ENCODE measurements around the gene DPEP1. TPM values are rescaled to one million over a fixed set of nuclear protein-coding genes. Genes with fewer than 3 reads are reported as not detected.
A peak's percentile ranks its signal among the peaks of the same experiment; 100 is the strongest.

DPEP1 gene
- total and polyA plus RNA-seq, 2 donors (not counting 1 experiment from before 2014, with no cell fraction given): not detected

DNA sequence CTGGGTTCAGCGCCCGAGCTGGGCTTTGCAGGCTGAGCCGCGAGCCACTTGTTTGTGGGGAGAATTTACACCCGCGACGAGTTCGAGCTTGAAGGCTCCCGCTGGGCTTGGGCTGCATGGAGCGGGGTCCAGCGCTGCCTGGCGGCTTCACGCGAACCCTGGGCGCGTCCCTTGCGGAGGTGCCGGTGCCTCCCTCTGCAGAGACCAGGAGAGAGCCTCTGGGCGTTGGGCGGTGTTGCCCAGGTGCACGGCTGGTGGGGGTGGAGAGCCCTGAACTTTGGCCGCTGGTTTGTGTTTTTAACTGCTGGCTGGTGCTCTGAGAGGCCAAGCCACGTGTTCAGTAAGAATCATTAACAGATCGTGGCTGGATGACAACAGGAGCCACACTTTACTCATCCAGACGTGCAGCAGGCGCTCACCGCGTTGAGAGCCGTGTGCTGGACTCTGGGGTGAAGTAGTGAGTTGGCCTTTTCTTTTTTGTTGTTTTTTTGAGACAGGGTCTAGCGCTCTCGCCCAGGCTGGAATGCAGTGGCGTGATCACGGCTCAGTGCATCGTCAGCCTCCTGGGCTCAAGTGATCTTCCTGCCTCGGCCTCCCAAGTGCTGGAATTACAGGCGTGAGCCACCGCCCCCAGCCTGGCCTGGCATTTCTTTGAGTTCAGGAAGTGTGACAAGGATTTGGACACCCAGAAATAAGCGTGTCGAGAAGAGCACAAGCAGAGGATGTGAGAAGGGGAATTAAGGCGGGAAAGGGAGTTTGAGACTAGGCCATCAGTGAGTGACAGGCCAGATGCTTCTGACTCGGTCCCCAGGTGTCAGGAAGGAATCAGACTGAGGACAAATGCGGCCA is 73.9 kb downstream of the DPEP1 start:
- H3K27ac Mint-ChIP-seq: peak overlapping the region; percentile 90
- TF ChIP-seq EZH2 (IDR thresholded peaks at IDR 0.05; ENCODE audit: borderline replicate concordance, insufficient read depth, low read depth, low read length, poor library complexity, severe bottlenecking) (no peak), CTCF (IDR thresholded peaks at IDR 0.05) (no peak)
- ATAC-seq (ENCODE audit: low read depth): peak; percentile 22
- no peaks in the 10 kb centered on the region for H3K27me3 Mint-ChIP-seq
- Histone ChIP-seq H3K27ac (ENCODE audit: low read length in 2 of 2) (peak overlapping the region; percentile 54 to 83), H4K20me1 (ENCODE audit: control insufficient read depth, insufficient read depth, low read length, poor library complexity, severe bottlenecking) (peaks cover 13% of the 10 kb centered on the region), H3K36me3 (replicated peaks in 1 of 2; ENCODE audit: control extremely low read depth in 1 of 2, control insufficient read depth in 1 of 2, extremely low read depth in 1 of 2, insufficient read depth in 2 of 2, low read length in 1 of 2) (peaks cover 2 to 20% of the 10 kb centered on the region in 2 experiments), H3K9ac (ENCODE audit: low read length) (peak overlapping the region; percentile 91), H3K4me1 (ENCODE audit: control insufficient read depth in 2 of 2, insufficient read depth in 2 of 2, low read length in 2 of 2) (peaks cover 7 to 15% of the 10 kb centered on the region in 2 donors), H3K9me3 (ENCODE audit: control extremely low read depth in 1 of 3, control insufficient read depth in 2 of 3, insufficient read depth in 1 of 3, low read length in 2 of 3) (no peaks in the 10 kb centered on the region), H3K4me2 (replicated peaks; ENCODE audit: low read depth, low read length, poor library complexity, severe bottlenecking) (peak overlapping the region; percentile 100), H3K79me2 (ENCODE audit: control insufficient read depth, insufficient read depth, low read length) (peaks cover 32% of the 10 kb centered on the region), H3K4me3 (ENCODE audit: control extremely low read depth in 1 of 5, extremely low read depth in 1 of 5, insufficient read depth in 1 of 5, low read depth in 2 of 5, low read length in 4 of 5) (peak overlapping the region; percentile 17 to 96 (median 78)), H3K27me3 (replicated peaks in 1 of 4; ENCODE audit: control extremely low read depth in 1 of 4, control insufficient read depth in 3 of 4, insufficient read depth in 4 of 4, low read length in 3 of 4) (no peaks in the 10 kb centered on the region), H2AFZ (ENCODE audit: insufficient read depth, low read depth, low read length, poor library complexity, severe bottlenecking) (peak overlapping the region; percentile 99)
- intact Hi-C loops (cut with micrococcal nuclease): loop anchor here (5.0 kb wide), 2 partner anchors 35 to 125 kb away; partner anchors contain the start of genes RPL13, VPS9D1 and ZNF276
- 26% methylated on average over 40 of the region's 42 CpGs for WGBS (ENCODE audit: insufficient coverage)
- ChIA-PET POLR2A (interaction anchor here (0.6 to 1.5 kb wide), 5 partner anchors 9 to 186 kb away, joined by 3 to 8 read pairs (median 6); partner anchors contain the start of genes SPATA2L and TCF25), CTCF (interaction anchor here (1.0 to 1.9 kb wide), 3 partner anchors 12 to 173 kb away, joined by 3 to 8 read pairs (median 3); no protein-coding TSS in a partner anchor)
- peak overlapping the region; percentile 96 for H3K4me3 Mint-ChIP-seq
- H3K4me1 Mint-ChIP-seq: peaks cover 18% of the 10 kb centered on the region
- DNase-seq: no peak
- no peaks in the 10 kb centered on the region for H3K9me3 Mint-ChIP-seq (ENCODE audit: insufficient read depth)

Other genes starting within 250 kb of the DPEP1 start
- 314 and 320 TPM in 2 replicates for gene ANKRD11, start 123.1 kb upstream of the DPEP1 start, total RNA-seq
- 67.9 and 78.0 TPM in 2 replicates for gene ANKRD11, start 123.1 kb upstream of the DPEP1 start, polyA plus RNA-seq
- 146 and 153 TPM in 2 replicates for gene SPG7, start 105.2 kb upstream of the DPEP1 start, total RNA-seq
- 157 and 239 TPM in 2 replicates for gene SPG7, start 105.2 kb upstream of the DPEP1 start, polyA plus RNA-seq
- gene RPL13, start 53.0 kb upstream of the DPEP1 start, total RNA-seq: 3,172 and 3,184 TPM in 2 replicates
- gene RPL13, start 53.0 kb upstream of the DPEP1 start, polyA plus RNA-seq: 8,110 and 11,676 TPM in 2 replicates
- 0.61 and 0.76 TPM in 2 replicates for gene CPNE7, start 37.9 kb upstream of the DPEP1 start, total RNA-seq
- 0.51 and 1.0 TPM in 2 replicates for gene CPNE7, start 37.9 kb upstream of the DPEP1 start, polyA plus RNA-seq
- 88.1 and 90.0 TPM in 2 replicates for gene CHMP1A, start 44.1 kb downstream of the DPEP1 start, total RNA-seq
- 80.4 and 92.6 TPM in 2 replicates for gene CHMP1A, start 44.1 kb downstream of the DPEP1 start, polyA plus RNA-seq
- gene SPATA33, start 44.2 kb downstream of the DPEP1 start, total RNA-seq: 12.6 and 15.0 TPM in 2 replicates
- 3.5 and 3.6 TPM in 2 replicates for gene SPATA33, start 44.2 kb downstream of the DPEP1 start, polyA plus RNA-seq
- 114 and 119 TPM in 2 replicates for gene CDK10, start 73.0 kb downstream of the DPEP1 start, total RNA-seq
- gene CDK10, start 73.0 kb downstream of the DPEP1 start, polyA plus RNA-seq: 145 and 225 TPM in 2 replicates
- gene SPATA2L, start 88.1 kb downstream of the DPEP1 start, total RNA-seq: 15.9 and 16.4 TPM in 2 replicates
- gene SPATA2L, start 88.1 kb downstream of the DPEP1 start, polyA plus RNA-seq: 32.1 and 33.0 TPM in 2 replicates
- gene VPS9D1, start 107.3 kb downstream of the DPEP1 start, total RNA-seq: 14.6 and 15.1 TPM in 2 replicates
- 17.0 and 24.0 TPM in 2 replicates for gene VPS9D1, start 107.3 kb downstream of the DPEP1 start, polyA plus RNA-seq
- gene ZNF276, start 107.9 kb downstream of the DPEP1 start, total RNA-seq: 82.7 and 87.3 TPM in 2 replicates
- gene ZNF276, start 107.9 kb downstream of the DPEP1 start, polyA plus RNA-seq: 98.2 and 110 TPM in 2 replicates
- gene FANCA, start 203.0 kb downstream of the DPEP1 start, total RNA-seq: 43.4 and 52.6 TPM in 2 replicates
- 45.8 and 48.4 TPM in 2 replicates for gene FANCA, start 203.0 kb downstream of the DPEP1 start, polyA plus RNA-seq
- 2.0 and 2.7 TPM in 2 replicates for gene SPIRE2, start 214.8 kb downstream of the DPEP1 start, total RNA-seq
- gene SPIRE2, start 214.8 kb downstream of the DPEP1 start, polyA plus RNA-seq: 0.71 and 0.98 TPM in 2 replicates